Activated effector memory CD4-positive, alpha-beta T cell treated with anti-CD3 and anti-CD28 coated beads, Interleukin-2, amount 50 U/mL, for 16 hours (primary cell): ENCODE measurements around the gene LLPH.
"Not testable (repeated sequence)": the region's sequence is repeated elsewhere in the genome, so short reads cannot be mapped to it uniquely, and the experiment has no call there.

Experiments used
- DNase-seq: peaks from one replicate; pipeline ENCODE4 v3.0.0-alpha.2; 2020

LLPH gene

DNA sequence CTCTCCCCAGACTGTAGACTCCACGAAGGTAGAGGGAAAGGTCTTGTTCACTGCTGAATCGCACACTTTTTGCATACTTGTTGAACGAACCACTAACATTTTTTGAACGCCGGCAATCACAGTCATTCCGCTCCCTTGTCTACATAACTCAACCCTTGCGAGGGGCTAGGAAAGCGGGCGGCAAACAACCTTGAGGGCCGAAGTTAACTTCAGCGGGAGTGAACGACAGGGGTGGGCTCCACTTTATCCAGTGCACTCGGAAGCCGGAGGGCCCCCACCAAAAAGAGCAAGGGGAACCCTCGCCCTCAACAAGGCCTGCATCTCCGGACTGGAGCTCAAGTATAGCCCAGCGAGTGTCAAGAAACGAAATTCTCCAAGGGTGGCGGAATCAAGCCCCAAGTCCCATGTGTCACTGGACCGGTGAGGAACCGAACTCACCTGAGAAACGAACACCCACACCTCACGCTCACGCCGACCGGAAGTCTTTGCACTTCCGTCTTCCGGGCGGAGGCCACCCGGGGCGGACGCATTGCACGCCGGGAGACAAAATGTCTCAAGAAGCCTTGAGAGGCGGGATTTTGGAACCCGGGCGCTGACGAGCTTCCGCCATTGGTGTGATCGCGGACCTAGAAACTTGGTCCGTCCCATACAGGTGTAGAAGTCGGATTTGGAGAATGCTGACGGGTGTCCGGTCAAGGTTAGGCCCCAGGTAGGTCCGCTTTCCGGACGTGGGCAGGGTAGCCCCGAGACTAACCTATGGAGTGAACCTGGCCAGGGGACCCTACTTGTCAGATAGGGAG lies at the start of gene LLPH:
TSS of gene LLPH (minus strand) at position 484 of the 800 bp plus-strand sequence. CDS start 1,644 bp downstream, outside the sequence.
- DNase-seq: peak; percentile 97

DNA sequence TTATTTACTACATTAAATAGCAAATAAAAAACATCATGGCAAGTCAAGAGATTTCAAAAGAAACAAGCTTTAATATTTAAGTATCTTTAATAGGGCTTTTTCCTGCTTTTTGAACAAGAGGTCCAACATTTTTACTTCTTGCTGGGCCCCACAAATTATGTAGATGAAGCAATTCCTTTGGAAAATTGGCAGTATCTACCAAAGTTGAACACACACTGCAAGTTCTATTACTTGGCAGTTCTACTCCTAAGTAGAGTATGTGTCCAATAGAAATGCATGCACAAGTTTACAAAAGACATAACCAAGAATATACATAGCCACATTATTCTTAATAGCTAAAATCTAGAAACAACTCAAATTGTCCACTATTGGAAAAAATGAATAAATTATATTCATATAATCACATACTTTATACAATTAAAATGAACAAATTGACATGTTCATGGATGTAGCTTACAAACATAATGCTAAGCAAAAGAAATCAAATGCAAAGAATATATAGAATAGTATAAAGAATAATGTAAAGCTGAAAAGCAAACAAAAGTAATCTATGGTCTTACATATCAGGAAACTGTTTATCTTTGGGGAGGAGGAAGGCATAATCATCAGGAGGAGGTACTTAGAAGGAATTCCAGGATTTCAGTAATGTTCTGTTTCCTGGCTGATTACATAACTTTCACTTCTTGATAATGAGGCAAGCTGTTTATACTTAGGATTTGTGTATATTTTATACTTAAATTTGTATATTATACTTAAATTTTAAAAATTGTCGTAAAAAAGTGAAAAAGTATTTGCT lies 45.8 kb upstream of the LLPH start:
- no peak for DNase-seq

DNA sequence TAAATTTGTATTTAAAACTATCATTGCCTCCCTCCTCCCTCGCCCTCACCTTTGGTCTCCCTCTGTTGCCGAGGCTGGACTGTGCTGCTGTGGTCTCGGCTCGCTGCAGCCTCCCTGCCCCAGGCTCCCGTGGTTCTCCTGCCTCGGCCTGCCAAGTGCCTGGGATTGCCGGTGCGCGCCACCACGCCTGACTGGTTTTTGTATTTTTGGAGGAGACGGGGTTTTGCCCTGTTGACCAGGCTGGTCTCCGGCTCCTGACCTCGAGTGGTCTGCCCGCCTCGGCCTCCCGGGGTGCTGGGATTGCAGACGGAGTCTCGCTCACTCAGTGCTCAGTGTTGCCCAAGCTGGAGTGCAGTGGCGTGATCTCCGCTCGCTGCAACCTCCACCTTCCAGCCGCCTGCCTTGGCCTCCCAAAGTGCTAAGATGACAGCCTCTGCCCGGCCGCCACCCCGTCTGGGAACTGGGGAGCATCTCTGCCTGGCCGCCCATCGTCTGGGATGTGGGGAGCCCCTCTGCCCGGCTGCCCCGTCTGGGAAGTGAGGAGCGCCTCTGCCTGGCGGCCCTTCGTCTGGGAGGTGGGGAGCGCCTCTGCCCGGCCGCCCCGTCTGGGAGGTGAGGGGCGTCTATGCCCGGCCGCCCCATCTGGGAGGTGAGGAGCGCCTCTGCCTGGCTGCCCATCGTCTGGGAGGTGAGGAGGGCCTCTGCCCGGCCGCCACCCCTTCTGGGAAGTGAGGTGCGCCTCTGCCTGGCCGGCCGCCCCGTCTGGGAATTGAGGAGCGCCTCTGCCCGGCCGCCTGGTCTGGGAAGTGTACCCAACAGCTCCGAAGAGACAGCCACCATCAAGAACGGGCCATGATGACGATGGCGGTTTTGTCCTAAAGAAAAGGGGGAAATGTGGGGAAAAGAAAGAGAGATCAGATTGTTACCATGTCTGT lies 44.1 kb upstream of the LLPH start:
- not testable (repeated sequence) for DNase-seq

DNA sequence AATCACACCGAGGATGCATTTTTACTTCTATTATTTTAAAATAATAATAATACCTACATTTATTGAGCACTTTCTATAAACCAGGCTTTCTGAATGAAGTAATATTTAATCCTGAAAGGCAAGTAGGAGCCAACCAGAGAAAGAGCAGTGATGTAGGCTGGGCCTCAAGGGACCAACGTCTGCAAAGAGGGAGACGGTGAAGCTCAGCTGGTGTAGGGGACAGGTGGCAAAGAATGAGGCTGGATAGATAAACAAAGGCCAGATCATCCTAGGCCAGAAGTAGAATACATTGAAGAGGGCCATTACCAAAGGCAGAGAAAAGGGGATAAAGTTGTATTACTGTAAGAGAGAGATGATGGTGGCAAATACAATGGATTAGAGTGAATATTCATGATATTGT lies 40.1 kb upstream of the LLPH start:
- no peak for DNase-seq

DNA sequence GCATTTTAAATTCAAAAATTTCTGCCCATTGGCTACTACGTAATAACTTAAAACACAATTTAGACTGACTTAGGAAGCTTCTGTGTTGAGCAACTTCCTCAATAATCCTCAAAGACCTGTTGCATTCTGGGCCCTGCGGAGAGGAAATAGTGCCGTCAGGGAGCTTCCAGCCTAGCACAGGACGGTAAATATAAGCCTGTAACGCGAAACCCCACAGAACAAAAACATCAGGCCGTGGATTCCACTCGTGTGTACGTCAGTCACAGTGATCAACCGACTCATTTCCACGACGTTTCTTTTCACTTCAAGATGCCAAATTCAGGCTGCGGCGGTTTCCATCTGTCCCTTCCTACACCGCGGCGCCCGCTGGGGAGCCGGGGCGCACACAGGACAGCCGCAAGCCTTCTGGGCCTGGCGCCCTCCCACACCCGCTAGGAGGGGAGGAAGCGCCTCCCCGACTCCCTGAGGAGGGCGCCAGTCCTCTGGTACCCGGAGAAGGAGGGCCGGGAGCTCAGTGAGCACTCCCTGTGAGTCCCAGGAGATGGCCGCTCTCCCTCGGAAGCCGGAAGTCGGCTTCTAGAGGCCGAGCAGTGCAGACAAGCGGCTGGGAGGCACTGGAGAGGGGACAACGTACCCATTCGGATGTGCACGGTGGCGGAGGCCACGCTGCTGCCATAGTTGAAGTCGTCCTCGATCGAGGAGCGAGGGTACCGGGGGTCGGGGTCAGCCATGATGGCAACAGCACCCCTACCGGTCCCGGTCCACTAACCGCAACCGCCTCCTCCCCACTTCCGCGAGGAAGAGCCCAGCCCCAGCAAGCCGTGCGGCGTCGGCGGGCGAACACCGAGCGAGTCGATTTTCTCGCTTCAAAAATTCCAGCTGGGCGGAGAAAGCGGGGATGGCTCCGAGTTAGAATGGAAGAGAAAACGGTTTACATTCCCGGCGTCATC lies 38.9 kb upstream of the LLPH start, which contains the start of gene TMBIM4:
TSS of gene TMBIM4 (minus strand) at position 776 of the 950 bp plus-strand sequence. CDS start at position 731, 45 bp downstream.
- peak; percentile 94 for DNase-seq

DNA sequence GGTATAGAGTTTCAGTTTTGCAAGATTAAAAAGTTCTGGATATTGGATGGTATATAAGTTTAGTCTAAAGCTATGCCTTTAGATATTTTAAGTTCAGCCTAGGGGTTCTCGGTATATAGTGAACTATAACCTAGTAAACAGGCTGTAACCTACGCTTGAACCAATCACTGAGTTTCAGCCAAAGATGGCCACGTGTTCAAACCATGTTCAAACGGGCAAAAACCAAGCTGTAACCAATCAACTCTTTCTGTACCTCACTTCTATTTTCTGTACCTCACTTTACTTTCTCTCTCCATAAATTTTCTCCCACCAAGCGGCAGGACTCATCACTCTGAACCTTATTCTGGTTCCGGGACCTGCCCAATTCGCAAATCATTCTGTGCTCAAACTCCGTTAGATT lies 37.9 kb upstream of the LLPH start:
- DNase-seq: no peak

GRCh38 chr12:66166561-66166960 lies 36.0 kb upstream of the LLPH start:
- DNase-seq: no peak

GRCh38 chr12:66165141-66165540 lies 34.6 kb upstream of the LLPH start:
- DNase-seq: no peak

- DNase-seq: no peak
These were observed 33.8 kb upstream of the LLPH start for GRCh38 chr12:66164349-66164821.

DNA sequence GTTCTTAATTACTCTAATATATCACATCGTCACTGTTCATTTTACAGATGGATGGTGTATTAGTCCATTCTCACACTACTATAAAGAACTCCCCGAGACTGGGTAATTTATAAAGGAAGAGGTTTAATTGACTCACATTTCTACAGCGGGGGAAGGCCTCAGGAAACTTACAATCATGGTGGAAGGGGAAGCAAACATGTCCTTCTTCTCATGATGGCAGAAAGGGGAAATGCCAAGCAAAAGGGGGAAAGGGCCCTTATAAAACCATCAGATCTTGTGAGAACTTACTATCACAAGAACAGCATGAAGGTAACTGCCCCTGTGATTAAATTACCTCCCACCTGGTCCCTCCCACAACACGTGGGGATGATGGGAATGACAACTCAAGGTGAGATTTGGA lies 32.7 kb upstream of the LLPH start:
- DNase-seq: no peak

GRCh38 chr12:66162701-66163100 lies 32.2 kb upstream of the LLPH start:
- DNase-seq: no peak

DNA sequence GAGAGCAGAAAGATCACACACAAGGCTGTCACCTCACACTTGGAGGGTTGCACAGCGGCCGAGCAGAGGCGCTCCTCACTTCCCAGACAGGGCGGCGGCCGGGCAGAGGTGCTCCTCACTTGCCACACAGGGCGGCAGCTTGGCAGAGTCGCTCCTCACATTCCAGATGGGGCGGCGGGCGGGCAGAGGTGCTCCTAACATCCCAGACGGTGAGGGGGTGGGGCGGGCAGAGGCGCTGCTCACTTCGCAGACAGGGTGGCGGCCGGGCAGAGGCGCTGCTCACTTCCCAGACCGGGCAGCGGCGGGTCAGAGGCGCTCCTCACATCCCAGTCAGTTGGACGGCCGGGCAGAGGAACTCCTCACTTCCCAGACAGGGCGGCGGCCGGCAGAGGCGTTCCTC lies 30.2 kb upstream of the LLPH start:
- DNase-seq: no peak

- no peak for DNase-seq
These were observed 28.6 kb upstream of the LLPH start for GRCh38 chr12:66159123-66159522.

DNA sequence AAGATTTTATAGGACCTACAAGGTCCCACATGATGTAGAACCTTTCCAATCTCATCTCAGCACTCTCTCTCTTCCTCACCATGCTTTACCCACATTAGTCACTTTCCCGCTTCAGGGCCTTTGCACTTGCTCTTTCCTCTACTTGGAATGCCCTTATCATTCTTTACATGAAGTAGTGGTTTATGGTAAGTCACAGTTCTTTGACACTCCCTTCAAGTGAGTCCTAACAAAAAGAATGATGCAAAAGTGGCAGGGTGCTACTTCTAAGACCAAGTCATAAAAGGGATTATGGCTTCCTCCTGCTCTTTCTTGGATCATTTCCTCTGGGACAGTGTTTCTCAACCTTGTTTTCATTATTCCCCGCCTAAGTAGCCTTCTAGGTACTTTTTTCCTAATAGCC lies 26.1 kb upstream of the LLPH start:
- no peak for DNase-seq

DNA sequence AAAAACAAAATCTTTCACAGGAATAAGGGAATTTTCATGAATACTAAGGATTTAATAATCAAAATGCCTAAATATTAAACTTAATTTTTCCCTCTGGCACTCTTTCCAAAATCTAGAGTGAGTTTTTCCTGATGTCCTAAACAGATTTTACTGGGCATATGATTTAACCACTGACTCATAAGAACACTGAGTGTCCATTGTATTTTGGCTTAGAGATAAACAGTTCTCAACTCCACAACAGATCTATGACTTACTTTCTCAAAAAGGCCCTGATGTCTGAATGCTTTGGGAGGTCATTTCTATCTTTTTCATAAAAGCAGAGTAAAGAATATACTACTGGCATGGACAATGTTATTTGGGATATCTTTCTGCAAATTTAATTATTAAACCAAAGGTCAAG lies 24.2 kb upstream of the LLPH start:
- no peak for DNase-seq

- no peak for DNase-seq
These were observed 22.2 kb upstream of the LLPH start for GRCh38 chr12:66152732-66153131.

- DNase-seq: no peak
These were observed 19.3 kb upstream of the LLPH start for GRCh38 chr12:66149702-66150398.

GRCh38 chr12:66144791-66145754 lies 14.5 kb upstream of the LLPH start:
- no peak for DNase-seq

DNA sequence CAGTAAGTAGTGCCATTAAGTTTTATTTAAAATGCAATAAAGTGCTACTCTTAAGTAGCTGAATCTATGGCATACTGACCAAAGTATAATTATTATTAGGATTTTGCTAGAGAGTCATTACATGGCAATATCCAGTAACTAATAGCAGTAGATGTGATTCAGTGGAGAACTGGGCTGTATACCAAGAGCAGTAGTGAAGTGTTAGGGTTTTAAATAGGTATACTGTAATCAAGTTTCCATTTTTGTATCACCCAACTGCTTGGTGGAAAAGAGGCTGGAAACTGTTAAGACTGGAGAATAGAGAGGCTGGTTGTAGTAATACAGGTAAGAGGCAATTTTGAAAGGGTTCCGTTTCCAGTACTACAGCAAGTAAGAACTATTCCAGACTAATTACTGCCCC lies 13.3 kb upstream of the LLPH start:
- DNase-seq: no peak

GRCh38 chr12:66142826-66143225 lies 12.3 kb upstream of the LLPH start:
- no peak for DNase-seq
